Measurements from ENCODE around the gene SPDEF. TPM values are rescaled to one million over a fixed set of nuclear protein-coding genes. Genes with fewer than 3 reads are reported as not detected.

Gene SPDEF
- total and polyA plus RNA-seq, 7 donors: 0.71 to 101 (median 67.4) TPM; not detected in 3

GRCh38 chr6:34538581-34538980 lies 17.5 kb downstream of the SPDEF start:
- WGBS, 2 donors: 77 to 86% methylated on average over 6 of the region's 6 CpGs
- no peak overlapping the region for H3K4me3 ChIP-seq
- H3K36me3 ChIP-seq: no peaks in the 10 kb centered on the region
- H3K27me3 ChIP-seq: no peaks in the 10 kb centered on the region
- DNase-seq: no peak
- no peaks in the 10 kb centered on the region for H3K4me1 ChIP-seq
- H3K9me3 ChIP-seq: no peaks in the 10 kb centered on the region
- H3K27ac ChIP-seq: no peak overlapping the region
- intact Hi-C loops (cut with DNase I): no loop called here
- TF ChIP-seq POLR2A (IDR thresholded peaks at IDR 0.05) (no peak), EP300 (IDR thresholded peaks at IDR 0.05) (no peak), POLR2AphosphoS5 (IDR thresholded peaks at IDR 0.05) (no peak), CTCF (IDR thresholded peaks at IDR 0.05) (no peak)

- no peak overlapping the region for H3K4me3 ChIP-seq
- H3K27me3 ChIP-seq: no peaks in the 10 kb centered on the region
- H3K4me1 ChIP-seq: no peaks in the 10 kb centered on the region
- no peak for DNase-seq
- intact Hi-C loops (cut with DNase I): no loop called here
- no peak for TF ChIP-seq POLR2AphosphoS5 (IDR thresholded peaks at IDR 0.05)
- 85 to 91% methylated on average over 19 of the region's 19 CpGs for WGBS, 2 donors
- H3K36me3 ChIP-seq: no peaks in the 10 kb centered on the region
- H3K9me3 ChIP-seq: no peaks in the 10 kb centered on the region
- no peak overlapping the region for H3K27ac ChIP-seq
These were observed 18.1 kb downstream of the SPDEF start for GRCh38 chr6:34537922-34538550.

GRCh38 chr6:34536959-34537848 lies 18.9 kb downstream of the SPDEF start:
- no peak for TF ChIP-seq POLR2AphosphoS5 (IDR thresholded peaks at IDR 0.05)
- no peak for TF ChIP-seq POLR2A (IDR thresholded peaks at IDR 0.05)
- TF ChIP-seq CTCF (IDR thresholded peaks at IDR 0.05): no peak
- TF ChIP-seq EP300 (IDR thresholded peaks at IDR 0.05): no peak
- no peaks in the 10 kb centered on the region for H3K27me3 ChIP-seq
- intact Hi-C loops (cut with DNase I): no loop called here
- no peaks in the 10 kb centered on the region for H3K9me3 ChIP-seq
- no peak overlapping the region for H3K4me3 ChIP-seq
- no peaks in the 10 kb centered on the region for H3K4me1 ChIP-seq
- WGBS, 2 donors: 70 to 86% methylated on average over 15 of the region's 15 CpGs
- no peak for DNase-seq
- H3K36me3 ChIP-seq: no peaks in the 10 kb centered on the region
- H3K27ac ChIP-seq: no peak overlapping the region

- DNase-seq: no peak
- intact Hi-C loops (cut with DNase I): no loop called here
- no peak overlapping the region for H3K4me3 ChIP-seq
- no peaks in the 10 kb centered on the region for H3K27me3 ChIP-seq
- no peaks in the 10 kb centered on the region for H3K9me3 ChIP-seq
- no peaks in the 10 kb centered on the region for H3K4me1 ChIP-seq
- no peak for TF ChIP-seq POLR2AphosphoS5 (IDR thresholded peaks at IDR 0.05)
- TF ChIP-seq POLR2A (IDR thresholded peaks at IDR 0.05): no peak
- no peak for TF ChIP-seq CTCF (IDR thresholded peaks at IDR 0.05)
- TF ChIP-seq EP300 (IDR thresholded peaks at IDR 0.05): no peak
- no peaks in the 10 kb centered on the region for H3K36me3 ChIP-seq
- 14 to 67% methylated on average over 3 of the region's 3 CpGs for WGBS, 2 donors
- no peak overlapping the region for H3K27ac ChIP-seq
These were observed 19.7 kb downstream of the SPDEF start for GRCh38 chr6:34536251-34536958.

GRCh38 chr6:34535646-34536045 lies 20.5 kb downstream of the SPDEF start:
- DNase-seq: no peak
- Histone ChIP-seq H3K9me3 (no peaks in the 10 kb centered on the region), H3K27me3 (no peaks in the 10 kb centered on the region), H3K36me3 (no peaks in the 10 kb centered on the region), H3K4me1 (no peaks in the 10 kb centered on the region), H3K27ac (no peak overlapping the region), H3K4me3 (no peak overlapping the region)
- TF ChIP-seq POLR2A (IDR thresholded peaks at IDR 0.05) (no peak), EP300 (IDR thresholded peaks at IDR 0.05) (no peak), POLR2AphosphoS5 (IDR thresholded peaks at IDR 0.05) (no peak), CTCF (IDR thresholded peaks at IDR 0.05) (no peak)
- WGBS, 2 donors: 80 to 91% methylated on average over 11 of the region's 11 CpGs
- intact Hi-C loops (cut with DNase I): no loop called here

Data from sigmoid colon (tissue), 7 donors.